HG02938 (cell line): ENCODE data around the gene EBF4.

ENCODE experiments used
- ATAC-seq: cut with Tn5 transposase; IDR thresholded peaks from one replicate; pipeline ENCODE4 v1.9.1; 2021; ENCODE audit warnings: mild to moderate bottlenecking, moderate library complexity; ENCODE audit not compliant: unreplicated experiment

EBF4 gene, protein sequence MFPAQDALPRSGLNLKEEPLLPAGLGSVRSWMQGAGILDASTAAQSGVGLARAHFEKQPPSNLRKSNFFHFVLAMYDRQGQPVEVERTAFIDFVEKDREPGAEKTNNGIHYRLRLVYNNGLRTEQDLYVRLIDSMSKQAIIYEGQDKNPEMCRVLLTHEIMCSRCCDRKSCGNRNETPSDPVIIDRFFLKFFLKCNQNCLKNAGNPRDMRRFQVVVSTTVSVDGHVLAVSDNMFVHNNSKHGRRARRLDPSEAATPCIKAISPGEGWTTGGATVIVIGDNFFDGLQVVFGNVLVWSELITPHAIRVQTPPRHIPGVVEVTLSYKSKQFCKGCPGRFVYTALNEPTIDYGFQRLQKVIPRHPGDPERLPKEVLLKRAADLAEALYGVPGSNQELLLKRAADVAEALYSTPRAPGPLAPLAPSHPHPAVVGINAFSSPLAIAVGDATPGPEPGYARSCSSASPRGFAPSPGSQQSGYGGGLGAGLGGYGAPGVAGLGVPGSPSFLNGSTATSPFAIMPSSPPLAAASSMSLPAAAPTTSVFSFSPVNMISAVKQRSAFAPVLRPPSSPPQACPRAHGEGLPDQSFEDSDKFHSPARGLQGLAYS

GRCh38 chr20:2692036-2692885, at the start of gene EBF4:
EBF4 (plus strand) TSS chr20:2692780; CDS start chr20:2693646, 866 bp downstream.
- ATAC-seq: no peak

GRCh38 chr20:2643708-2644107, 48.9 kb upstream of the EBF4 start:
- no peak for ATAC-seq

GRCh38 chr20:2651772-2652723, 40.5 kb upstream of the EBF4 start, which contains the start of gene NOP56:
NOP56 (plus strand) TSS chr20:2652632; CDS start chr20:2652661, 29 bp downstream.
- peak; percentile 68 for ATAC-seq

DNA sequence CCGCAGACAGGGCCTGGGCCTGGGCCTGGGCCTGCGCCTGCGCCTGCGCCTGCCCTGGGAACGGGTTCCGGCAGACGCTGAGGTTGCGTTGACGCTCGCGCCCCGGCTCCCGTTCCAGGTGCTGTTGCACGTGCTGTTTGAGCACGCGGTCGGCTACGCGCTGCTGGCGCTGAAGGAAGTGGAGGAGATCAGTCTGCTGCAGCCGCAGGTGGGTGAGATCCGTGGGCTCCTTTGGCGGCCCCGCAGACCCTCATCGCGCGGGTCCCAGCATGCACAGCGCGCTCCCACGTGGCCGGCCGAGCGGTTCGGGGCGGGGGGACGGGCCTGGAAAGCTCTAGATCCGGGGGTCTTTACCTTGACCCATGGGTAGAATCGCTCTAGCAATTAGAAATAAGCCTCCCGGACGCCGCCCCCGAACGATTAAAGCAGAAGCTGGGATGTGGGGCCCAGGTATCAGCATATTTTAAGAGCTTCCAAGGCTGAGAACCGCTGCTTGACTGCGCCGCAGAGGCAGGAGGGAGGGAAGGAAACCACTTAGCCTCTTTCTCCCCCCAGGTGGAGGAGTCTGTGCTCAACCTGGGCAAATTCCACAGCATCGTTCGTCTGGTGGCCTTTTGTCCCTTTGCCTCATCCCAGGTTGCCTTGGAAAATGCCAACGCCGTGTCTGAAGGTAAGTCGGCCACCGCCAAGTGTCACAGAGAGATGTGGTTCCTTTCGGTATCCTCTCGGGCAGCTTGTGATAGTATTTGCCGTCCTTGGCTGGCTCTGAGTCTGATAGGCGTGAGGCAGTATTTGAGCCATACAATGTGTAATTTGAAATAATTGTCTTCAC, 39.6 kb upstream of the EBF4 start:
- ATAC-seq: peak; percentile 38

DNA sequence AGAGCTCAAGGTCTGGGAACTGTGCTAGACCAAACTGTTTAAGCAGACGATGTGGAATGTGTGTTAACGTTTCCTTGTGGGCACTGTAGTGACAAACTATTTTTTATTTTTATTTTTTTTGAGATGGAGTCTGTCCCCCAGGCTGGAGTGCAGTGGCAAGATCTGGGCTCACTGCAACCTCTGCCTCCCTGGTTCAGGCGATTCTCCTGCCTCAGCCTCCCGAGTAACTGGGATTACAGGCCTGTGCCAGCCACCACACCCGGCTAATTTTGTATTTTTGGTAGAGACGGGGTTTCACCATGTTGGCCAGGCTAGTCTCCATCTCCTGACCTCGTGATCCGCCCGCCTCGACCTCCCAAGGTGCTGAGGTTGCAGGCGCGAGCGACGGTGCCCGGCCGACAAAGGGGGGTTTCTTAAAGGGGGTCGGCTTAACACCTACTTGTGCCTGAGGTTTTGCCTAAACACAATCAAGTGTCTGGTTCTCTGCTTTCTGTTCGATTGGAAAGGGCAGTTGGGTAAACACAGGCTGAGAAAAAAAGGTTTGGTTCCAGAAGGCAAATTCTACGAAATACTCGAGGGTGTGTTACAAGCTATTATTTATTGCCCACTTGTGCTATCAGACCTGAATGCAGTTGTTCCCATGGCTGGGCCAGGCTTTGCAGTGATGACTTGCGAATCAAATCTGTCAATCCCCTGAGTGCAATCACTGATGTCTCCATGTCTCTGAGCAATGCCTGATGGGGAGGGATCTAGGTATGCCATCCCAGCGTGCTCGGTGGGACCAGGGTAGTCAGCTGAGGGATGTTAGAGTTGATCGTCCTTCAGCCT, 38.8 kb upstream of the EBF4 start:
- no peak for ATAC-seq

DNA sequence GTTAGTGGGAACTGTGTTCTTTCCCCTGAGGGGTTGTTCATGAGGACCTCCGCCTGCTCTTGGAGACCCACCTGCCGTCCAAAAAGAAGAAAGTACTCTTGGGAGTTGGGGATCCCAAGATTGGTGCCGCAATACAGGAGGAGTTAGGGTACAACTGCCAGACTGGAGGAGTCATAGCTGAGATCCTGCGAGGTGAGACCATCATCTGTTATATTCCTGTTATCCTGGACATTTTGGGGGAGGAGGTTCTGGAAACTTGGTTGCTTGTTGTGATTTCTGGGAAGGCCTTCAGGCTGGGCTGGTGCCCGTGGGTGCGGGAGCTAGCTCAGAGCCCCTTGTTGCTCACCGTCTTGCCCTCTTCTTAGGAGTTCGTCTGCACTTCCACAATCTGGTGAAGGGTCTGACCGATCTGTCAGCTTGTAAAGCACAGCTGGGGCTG, 38.2 kb upstream of the EBF4 start:
- ATAC-seq: no peak

DNA sequence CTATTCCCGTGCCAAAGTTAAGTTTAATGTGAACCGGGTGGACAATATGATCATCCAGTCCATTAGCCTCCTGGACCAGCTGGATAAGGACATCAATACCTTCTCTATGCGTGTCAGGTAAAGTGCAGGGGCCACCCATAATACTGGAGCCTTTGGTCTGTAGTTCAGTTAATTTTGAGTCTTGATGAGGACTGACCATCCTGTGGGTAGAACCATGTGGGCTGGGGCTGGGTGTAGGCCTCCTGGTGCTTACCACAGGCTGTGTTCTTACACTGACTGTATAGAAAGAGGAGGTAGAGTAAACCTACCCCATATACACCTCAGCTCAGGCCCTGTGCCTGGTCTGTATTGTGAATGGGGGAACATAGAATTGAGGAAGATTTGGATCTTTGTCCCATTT, 37.7 kb upstream of the EBF4 start:
- no peak for ATAC-seq

DNA sequence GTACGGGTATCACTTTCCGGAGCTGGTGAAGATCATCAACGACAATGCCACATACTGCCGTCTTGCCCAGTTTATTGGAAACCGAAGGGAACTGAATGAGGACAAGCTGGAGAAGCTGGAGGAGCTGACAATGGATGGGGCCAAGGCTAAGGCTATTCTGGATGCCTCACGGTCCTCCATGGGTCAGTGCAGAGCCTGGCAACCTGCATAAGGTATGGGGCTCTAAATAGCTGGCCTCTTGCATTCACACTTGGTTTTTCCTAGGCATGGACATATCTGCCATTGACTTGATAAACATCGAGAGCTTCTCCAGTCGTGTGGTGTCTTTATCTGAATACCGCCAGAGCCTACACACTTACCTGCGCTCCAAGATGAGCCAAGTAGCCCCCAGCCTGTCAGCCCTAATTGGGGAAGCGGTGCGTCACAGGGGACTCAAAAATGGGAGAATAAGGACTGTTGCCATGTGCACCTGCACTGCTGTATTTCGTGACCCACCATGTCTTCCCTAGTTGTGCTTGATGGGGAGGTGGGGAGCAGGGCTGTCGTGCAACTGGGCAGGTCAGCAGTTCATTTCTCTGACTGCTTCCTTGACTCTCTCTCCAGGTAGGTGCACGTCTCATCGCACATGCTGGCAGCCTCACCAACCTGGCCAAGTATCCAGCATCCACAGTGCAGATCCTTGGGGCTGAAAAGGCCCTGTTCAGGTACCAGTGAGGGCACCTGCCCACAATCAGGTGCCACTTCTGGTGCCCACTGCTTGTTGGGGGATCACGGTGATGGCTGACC, 37.1 kb upstream of the EBF4 start:
- ATAC-seq: no peak

DNA sequence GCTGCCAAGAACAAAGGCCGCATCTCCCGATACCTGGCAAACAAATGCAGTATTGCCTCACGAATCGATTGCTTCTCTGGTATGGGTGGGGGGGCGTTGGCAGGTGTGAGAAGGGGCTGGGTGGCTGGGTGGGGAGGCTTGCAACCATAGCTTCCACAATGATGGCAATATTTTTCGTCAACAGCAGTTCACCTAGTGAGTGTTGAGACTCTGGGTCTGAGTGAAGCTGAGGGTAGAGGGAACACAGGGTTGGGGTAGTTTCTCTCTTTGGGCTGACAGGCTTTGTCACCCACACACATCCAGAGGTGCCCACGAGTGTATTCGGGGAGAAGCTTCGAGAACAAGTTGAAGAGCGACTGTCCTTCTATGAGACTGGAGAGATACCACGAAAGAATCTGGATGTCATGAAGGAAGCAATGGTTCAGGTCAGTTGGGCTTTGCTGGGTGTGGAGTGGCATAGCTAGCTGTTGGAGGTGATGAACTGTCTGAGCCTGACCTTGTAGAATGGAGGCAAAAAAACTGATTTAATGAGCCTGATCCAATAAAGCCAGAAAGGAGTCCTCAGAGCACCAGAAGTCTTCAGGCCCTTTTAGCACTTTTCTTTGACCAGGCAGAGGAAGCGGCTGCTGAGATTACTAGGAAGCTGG, 36.0 kb upstream of the EBF4 start:
- no peak for ATAC-seq

GRCh38 chr20:2657241-2657640, 35.3 kb upstream of the EBF4 start:
- no peak for ATAC-seq

DNA sequence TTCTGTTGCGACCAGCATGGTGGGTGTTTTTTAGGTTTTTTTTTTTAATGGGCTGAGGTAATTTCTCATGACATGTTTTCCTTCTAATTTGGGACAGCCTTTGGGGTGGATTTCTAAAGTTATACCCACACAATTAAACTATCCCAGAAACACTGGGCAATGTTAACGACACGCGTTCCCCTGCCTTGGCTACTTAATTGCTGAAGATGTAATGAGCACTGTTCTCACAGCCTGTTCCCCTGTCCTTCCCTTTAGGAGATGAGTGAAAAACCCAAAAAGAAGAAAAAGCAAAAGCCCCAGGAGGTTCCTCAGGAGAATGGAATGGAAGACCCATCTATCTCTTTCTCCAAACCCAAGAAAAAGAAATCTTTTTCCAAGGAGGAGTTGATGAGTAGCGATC, 34.9 kb upstream of the EBF4 start:
- ATAC-seq: no peak

GRCh38 chr20:2658414-2659354, 33.9 kb upstream of the EBF4 start:
- no peak for ATAC-seq

GRCh38 chr20:2659547-2659946, 33.0 kb upstream of the EBF4 start:
- no peak for ATAC-seq

GRCh38 chr20:2663364-2663886, 29.2 kb upstream of the EBF4 start:
- ATAC-seq: no peak

DNA sequence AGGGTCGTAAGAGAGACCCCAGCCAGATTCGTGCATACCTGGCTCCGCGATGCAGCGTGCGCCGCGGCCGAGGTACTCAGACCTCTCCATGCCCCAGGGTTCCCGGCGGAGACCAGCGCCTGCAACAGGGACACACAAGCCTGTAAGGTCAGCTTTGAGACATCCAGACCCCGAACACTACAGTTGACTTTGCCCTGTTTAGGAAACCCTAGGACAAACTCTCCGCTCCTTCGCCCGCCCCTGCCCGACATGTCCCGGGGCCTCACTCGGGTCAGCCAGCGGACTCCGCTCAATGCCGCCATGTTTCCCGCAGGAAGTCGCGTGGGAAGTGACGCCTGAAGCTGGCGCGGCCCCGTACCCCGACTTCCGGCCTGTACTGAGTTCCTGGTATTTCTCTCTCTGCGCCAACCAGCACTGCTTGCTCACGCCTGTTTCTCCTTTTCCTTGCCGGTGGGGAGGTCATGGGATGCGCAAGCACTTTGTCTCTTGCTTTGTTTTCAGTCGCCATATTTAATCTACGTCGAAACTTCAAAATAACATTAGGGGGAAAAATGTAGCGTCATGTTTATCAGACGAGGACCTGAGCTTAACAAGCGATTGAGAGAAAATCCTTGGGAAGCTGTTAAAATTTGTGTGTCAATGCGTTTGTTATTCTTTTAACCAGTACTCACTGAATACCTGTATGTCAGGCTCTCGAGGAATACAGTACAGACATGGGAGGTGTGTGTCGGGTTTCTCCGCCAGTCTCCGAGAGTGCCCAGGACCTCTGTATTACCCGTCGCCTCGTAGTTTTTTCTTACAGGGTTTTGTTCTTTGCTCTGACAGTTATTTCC, 28.5 kb upstream of the EBF4 start, which contains the start of gene IDH3B:
Gene IDH3B (minus strand): TSS at position 330 of the 833 bp plus-strand sequence. CDS start 28 bp downstream, at position 302.
- peak; percentile 91 for ATAC-seq
